T-helper 2 cell treated with Interferon-gamma antibody and Interleukin-4, amounts not matched to agents 5 μg/mL and 100 μg/mL, for 36 hours (primary cell): ENCODE results near the gene IL17C.
"Not testable (repeated sequence)": the region's sequence is repeated elsewhere in the genome, so short reads cannot be mapped to it uniquely, and the experiment has no call there.

Experiments
- DNase-seq: peaks from one replicate; pipeline ENCODE4 v3.0.0; 2021; ENCODE audit warnings: low spot score
- H3K27ac Mint-ChIP-seq: one replicate; pipeline ENCODE4 v1.8.0; 2021; ENCODE audit warnings: mild to moderate bottlenecking, mixed read lengths
- H3K27me3 Mint-ChIP-seq: one replicate; pipeline ENCODE4 v1.8.0; 2021; ENCODE audit warnings: low read depth, mixed read lengths
- H3K36me3 Mint-ChIP-seq: one replicate; pipeline ENCODE4 v1.8.0; 2021; ENCODE audit warnings: low read depth, mixed read lengths
- H3K4me1 Mint-ChIP-seq: one replicate; pipeline ENCODE4 v1.8.0; 2021; ENCODE audit warnings: low read depth, mixed read lengths
- H3K4me3 Mint-ChIP-seq: one replicate; pipeline ENCODE4 v1.8.0; 2022; ENCODE audit warnings: mild to moderate bottlenecking, moderate library complexity, mixed read lengths
- H3K9me3 Mint-ChIP-seq: one replicate; pipeline ENCODE4 v1.8.0; 2021; ENCODE audit warnings: mixed read lengths

Gene IL17C

DNA sequence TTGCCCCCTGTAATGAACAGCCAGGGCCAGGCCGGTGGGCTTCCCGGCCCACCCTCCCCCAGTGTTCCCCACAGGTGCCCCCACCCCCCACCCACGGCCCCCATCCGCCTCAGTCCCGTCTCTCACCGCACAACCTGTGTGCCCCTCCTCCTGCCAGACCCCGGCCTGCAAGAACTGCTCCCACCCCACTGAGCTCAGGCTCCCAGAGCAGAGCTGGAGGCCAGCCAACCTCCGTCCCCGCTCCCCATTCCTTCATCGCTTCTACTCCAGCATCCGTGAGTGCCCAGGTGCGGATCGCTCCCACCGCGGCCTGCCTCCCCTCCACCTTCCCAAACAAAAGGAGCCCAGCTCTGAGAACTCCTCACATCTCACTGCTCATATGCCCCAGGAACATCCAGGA, 20.3 kb downstream of the IL17C start:
- Mint-ChIP-seq H3K4me3 (no peak overlapping the region), H3K4me1 (peaks cover 13% of the 10 kb centered on the region), H3K36me3 (peaks cover 14% of the 10 kb centered on the region), H3K27ac (no peak overlapping the region), H3K27me3 (no peaks in the 10 kb centered on the region), H3K9me3 (no peaks in the 10 kb centered on the region)
- no peak for DNase-seq

DNA sequence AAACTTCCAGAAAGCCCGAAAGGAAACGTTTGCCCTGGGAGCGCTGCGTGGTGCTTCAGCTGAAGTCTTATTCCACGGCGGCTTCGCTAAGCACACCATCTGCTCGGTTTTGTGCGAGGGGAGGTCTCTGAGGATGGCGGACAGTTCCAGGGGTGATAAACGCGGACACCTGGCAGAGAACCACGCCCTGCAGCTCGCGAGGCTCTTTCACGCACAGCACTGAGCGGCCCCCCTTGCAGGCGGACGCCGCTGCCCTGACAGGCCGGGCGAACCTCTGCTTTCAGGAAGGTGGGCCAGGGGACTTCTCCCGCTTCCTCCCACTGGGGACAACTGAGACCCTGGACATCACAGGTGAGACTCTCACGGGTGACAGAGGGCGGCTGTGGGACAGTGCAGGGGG, 20.8 kb downstream of the IL17C start:
- Mint-ChIP-seq H3K27ac (no peak overlapping the region), H3K4me1 (peaks cover 15% of the 10 kb centered on the region), H3K36me3 (peaks cover 14% of the 10 kb centered on the region), H3K4me3 (no peak overlapping the region), H3K9me3 (no peaks in the 10 kb centered on the region), H3K27me3 (no peaks in the 10 kb centered on the region)
- DNase-seq = no peak

DNA sequence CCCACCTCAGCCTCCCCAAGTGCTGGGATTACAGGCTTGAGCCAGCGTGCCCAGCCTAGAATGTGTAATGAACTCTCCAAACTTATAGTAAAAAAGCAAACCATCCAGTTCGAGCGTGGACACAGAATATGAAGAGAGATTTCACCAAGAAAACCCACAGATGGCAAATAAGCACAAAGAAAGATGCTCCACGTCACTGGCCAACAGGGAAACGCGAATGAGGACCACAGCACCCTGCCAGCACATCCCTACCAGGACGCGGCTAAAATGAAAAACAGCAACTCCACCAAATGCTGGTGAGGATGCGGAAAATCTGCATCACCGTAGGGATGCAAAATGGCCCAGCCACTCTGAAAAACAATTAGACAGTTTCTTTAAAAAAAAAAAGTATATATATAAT, 23.1 kb downstream of the IL17C start:
- H3K36me3 Mint-ChIP-seq = peaks cover 16% of the 10 kb centered on the region

DNA sequence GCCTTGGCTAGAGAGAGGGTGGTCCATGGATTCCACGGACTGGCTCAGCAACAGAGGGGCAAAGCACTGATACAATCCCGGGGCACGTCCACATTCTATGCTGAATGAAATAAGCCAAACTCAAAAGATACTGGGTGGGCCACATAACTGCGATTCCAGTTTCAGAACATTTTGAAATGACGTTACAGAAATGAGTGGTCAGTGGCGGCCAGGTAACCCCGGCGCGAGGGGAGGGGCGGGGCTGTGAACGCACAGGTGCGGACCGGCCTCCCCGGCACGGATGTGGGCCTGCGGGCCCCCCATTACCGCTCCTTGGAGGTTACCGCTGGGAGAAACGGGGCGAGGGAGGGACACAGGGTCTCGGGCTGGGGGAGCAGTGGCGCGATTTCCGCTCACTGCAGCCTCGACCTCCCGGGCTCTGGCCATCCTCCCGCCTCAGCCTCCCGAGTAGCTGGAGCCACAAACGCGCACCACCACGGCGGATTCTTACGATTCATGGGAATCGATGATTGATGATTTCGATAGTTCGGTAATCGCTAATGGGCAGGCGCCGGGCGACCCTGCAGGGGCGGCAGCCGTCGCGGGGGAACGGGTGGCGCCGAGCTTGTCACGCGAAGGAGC, 24.0 kb downstream of the IL17C start:
- no peak for DNase-seq
- no peaks in the 10 kb centered on the region for H3K27me3 Mint-ChIP-seq
- H3K27ac Mint-ChIP-seq = peak overlapping the region; percentile 88
- H3K36me3 Mint-ChIP-seq = peaks cover 15% of the 10 kb centered on the region
- peaks cover 23% of the 10 kb centered on the region for H3K4me1 Mint-ChIP-seq
- H3K9me3 Mint-ChIP-seq = no peaks in the 10 kb centered on the region
- H3K4me3 Mint-ChIP-seq = peak overlapping the region; percentile 88

More for the DNA sequence above, 23.1 kb downstream of the IL17C start:
- H3K9me3 Mint-ChIP-seq = no peaks in the 10 kb centered on the region
- H3K4me1 Mint-ChIP-seq = peaks cover 22% of the 10 kb centered on the region
- DNase-seq = no peak
- no peaks in the 10 kb centered on the region for H3K27me3 Mint-ChIP-seq
- peak overlapping the region; percentile 64 for H3K4me3 Mint-ChIP-seq
- H3K27ac Mint-ChIP-seq = peak overlapping the region; percentile 68

DNA sequence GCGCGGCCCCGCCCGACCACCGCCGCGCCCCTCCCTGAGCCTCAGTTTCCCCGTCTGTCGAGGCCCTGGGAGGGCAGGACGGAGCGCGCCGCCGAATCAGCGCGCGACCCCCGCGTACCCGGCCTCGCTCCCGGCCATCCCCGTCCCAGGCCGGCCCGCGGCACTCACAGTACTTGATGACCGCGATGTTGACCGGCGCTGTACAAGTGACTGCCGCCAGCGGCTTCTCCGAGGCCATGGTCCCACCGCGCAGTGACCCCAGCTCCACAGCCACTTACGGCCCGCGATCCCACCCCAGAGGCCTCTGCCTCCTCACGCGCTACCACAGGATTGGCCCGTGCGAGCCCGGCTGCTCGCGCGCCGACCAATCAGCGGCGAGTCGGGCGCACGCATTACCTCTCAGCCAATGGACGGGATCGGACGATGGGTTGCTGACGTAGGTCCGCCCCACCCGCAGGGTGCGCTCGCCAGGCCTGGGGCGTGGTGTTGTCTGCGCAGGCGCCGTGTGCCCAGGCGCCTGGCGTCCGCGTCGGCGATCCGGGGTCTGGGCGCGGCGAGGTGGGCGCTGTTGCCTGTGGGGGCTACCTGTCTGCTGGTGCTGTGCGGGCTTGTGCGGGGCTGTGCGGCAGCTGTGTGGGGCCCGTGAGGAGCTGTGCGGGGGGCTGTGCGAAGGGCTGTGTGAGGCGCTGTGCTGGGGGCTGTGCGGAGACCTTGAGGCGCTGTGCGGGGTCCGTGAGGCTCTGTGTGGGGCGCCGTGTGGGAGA, 24.7 kb downstream of the IL17C start, which contains the start of gene MVD:
MVD (minus strand) TSS at position 249 of the 764 bp plus-strand sequence; CDS start at position 238, 11 bp downstream.
- peak; percentile 97 for DNase-seq
- Mint-ChIP-seq H3K27me3 (no peaks in the 10 kb centered on the region), H3K4me1 (peaks cover 23% of the 10 kb centered on the region), H3K9me3 (no peaks in the 10 kb centered on the region), H3K27ac (peak within 1 kb of the TSS; percentile 95), H3K36me3 (peaks cover 15% of the 10 kb centered on the region), H3K4me3 (peak within 1 kb of the TSS; percentile 88)

DNA sequence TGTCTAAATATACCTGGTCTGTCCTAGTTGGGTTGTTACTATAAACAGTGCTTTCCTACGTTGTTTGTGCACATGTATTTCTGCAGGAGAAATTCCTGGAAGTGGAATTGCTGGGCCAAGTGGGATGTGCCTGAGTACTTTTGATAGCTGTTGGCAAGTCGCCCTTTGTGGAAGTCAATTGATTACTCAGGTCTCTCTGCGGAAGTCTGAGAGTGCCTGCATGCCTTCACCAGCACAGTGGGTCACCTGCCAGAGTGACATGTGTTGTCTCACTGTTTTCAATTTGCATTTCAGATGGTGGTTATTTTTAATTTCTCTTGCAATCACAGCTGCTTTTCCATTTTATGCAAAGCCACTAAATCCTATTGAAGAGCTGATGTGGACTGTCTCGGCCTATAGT, 26.8 kb downstream of the IL17C start:
- Mint-ChIP-seq H3K9me3 (no peaks in the 10 kb centered on the region), H3K27me3 (no peaks in the 10 kb centered on the region), H3K27ac (no peak overlapping the region), H3K4me3 (peak overlapping the region; percentile 58), H3K36me3 (peaks cover 19% of the 10 kb centered on the region), H3K4me1 (peaks cover 23% of the 10 kb centered on the region)
- DNase-seq = no peak

DNA sequence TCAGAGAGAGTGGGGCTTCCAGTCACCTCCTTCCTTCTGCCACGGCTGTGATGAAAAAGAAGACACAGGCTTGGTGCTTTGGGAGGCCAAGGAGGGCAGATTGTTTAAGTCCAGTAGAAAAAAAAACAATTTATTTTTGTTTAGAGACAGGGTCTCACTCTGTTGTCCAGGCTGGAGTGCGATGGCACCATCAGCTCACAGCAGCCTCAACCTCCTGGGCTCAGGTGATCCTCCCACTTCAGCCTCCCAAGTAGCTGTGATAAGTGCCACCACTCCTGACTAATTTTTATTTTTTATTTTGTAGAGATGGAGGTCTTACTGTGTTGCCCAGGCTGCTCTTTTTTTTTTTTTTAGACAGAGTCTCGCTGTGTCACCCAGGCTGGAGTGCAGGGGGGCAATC, 27.2 kb downstream of the IL17C start:
- H3K27me3 Mint-ChIP-seq = no peaks in the 10 kb centered on the region
- peaks cover 21% of the 10 kb centered on the region for H3K4me1 Mint-ChIP-seq
- peaks cover 18% of the 10 kb centered on the region for H3K36me3 Mint-ChIP-seq
- H3K27ac Mint-ChIP-seq = no peak overlapping the region
- H3K9me3 Mint-ChIP-seq = no peaks in the 10 kb centered on the region
- H3K4me3 Mint-ChIP-seq = peak overlapping the region; percentile 58
- DNase-seq = no peak

DNA sequence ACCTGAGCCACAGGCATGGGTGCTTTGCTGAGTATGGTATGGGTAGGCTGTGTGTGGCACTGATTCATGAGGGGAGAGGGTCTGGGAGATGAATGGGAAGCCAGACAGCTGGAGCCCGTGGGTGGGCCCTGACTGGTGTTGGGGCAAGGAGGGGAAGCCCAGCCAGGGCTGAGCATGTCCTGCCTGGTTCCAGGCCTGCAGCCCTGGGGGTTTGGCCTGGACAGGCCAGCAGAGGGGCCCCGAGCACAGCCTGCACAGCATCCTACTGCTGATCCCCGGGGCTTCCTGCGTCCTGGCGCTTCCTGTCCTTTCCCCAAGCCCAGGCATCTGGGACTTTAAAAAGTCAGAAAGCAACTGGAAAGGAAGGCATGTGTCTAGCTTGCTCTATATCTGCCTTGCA, 29.1 kb downstream of the IL17C start:
- H3K9me3 Mint-ChIP-seq = no peaks in the 10 kb centered on the region
- no peaks in the 10 kb centered on the region for H3K27me3 Mint-ChIP-seq
- H3K4me3 Mint-ChIP-seq = no peak overlapping the region
- H3K36me3 Mint-ChIP-seq = peaks cover 18% of the 10 kb centered on the region
- DNase-seq = no peak
- peak overlapping the region; percentile 20 for H3K27ac Mint-ChIP-seq
- H3K4me1 Mint-ChIP-seq = peaks cover 10% of the 10 kb centered on the region

DNA sequence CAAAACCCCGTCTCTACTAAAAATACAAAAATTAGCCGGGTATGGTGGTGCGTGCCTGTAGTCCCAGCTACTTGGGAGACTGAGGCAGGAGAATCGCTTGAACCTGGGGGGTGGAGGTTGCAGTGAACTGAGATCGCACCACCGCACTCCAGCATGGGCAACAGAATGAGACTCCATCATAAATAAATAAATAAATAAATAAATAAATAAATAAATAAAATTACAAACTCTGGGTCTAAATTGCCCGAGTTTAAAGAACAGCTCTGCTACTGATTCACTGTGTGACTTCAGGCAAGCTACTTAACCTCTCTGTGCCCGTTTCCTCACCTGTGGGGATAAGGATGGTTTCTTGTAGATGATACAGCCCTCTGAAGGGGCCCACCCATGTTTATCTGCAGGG, 31.1 kb downstream of the IL17C start:
- not testable (repeated sequence) for H3K4me1 Mint-ChIP-seq, DNase-seq, H3K27ac Mint-ChIP-seq, H3K4me3 Mint-ChIP-seq, H3K27me3 Mint-ChIP-seq, H3K9me3 Mint-ChIP-seq
- H3K36me3 Mint-ChIP-seq = peaks cover 18% of the 10 kb centered on the region

DNA sequence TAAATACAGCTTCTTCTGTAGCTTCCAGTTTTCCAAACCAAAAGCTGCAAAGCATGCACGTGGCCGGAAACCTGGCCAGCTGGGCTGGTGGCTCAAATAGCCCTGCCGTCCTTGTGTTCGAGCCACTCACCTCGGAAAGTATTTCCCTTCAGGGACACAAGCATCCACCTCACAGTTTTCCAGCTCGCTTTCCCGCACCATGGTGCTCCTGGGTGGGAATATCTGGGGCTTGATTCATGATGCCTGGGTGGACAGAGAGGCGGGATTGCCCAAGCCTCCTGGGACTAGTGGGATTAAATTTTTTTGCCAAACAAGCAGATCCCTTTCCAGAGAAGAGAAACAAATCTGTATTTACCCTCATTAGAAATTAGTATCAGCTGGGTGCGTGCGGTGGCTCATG, 31.6 kb downstream of the IL17C start:
- Mint-ChIP-seq H3K4me1 (peaks cover 4% of the 10 kb centered on the region), H3K4me3 (no peak overlapping the region), H3K27me3 (no peaks in the 10 kb centered on the region), H3K27ac (no peak overlapping the region), H3K36me3 (peaks cover 15% of the 10 kb centered on the region), H3K9me3 (no peaks in the 10 kb centered on the region)
- DNase-seq = no peak

DNA sequence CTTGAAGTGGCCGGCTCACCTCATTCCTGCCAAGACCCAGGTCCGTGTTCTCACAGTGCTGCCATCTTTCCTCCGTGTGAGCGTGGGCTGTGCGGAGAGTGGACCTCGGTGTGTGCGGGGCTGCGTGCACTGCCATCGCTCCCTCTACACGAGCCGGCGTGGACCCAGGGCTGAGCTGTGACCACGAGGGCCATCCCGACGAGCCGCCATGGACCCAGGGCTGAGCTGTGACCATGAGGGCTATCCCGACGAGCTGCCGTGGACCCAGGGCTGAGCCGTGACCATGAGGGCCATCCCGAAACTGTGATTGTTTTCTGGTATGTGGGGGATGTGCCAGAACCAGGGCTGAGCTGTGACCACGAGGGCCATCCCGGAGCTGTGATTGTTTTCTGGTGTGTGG, 33.4 kb downstream of the IL17C start:
- Mint-ChIP-seq H3K36me3 (peaks cover 14% of the 10 kb centered on the region), H3K27me3 (no peaks in the 10 kb centered on the region), H3K27ac (no peak overlapping the region), H3K4me3 (no peak overlapping the region), H3K4me1 (peaks cover 2% of the 10 kb centered on the region), H3K9me3 (no peaks in the 10 kb centered on the region)
- DNase-seq = no peak

DNA sequence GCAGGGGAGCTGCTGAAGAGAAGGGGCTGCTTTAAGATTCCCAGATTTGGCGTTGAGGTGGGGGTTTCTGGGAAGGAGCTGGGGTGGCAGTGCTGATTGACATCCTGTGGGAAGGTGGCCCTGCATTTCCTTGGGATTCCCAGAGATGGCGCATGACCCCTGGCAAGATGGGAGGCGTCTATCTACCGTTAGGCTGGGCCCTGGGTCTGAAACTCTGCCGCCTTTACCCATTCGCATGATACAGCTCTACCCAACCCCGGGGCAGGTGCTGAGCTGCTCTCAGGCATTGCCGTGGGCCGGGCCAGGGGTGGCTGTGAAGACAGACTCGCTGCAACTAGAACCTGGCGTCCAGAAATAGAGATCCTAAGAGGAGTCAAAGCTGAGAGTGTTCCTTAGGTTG, 34.4 kb downstream of the IL17C start:
- Mint-ChIP-seq H3K9me3 (no peaks in the 10 kb centered on the region), H3K4me3 (no peak overlapping the region), H3K27me3 (no peaks in the 10 kb centered on the region), H3K27ac (no peak overlapping the region), H3K4me1 (no peaks in the 10 kb centered on the region), H3K36me3 (peaks cover 12% of the 10 kb centered on the region)
- DNase-seq = no peak

DNA sequence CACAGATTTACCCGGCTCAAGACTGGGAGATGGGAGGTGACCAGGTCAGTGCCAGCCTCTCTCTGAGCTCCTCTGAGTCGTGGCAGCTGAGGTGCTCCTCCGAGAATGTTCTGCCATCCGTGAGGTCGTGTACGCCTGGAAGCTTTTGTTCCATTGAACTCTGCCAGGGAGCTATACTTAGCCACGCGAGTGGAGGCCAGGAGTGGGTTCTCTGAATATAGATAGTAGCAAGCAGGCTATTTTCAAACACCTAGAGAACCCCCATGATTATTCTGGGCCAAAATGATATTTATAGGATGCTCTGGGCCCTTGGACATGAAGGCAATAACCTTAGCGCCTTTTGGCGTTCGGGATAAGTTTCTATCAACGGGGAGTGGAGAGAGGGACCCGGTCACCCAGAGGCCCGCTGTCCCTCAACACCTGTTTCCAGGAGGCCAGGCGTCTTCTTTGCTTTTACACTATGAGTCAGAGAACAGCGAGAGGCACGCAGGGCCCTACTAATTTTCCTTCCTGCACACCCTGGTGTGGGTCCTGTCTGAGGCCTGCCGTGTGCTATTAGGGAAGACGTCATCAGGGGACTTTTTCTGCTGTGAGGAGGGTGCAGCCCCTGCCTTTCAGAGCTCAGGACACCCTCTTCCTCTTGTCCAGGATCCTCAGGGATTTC, 35.5 kb downstream of the IL17C start:
- Mint-ChIP-seq H3K27me3 (no peaks in the 10 kb centered on the region), H3K27ac (no peak overlapping the region), H3K9me3 (no peaks in the 10 kb centered on the region), H3K4me3 (no peak overlapping the region), H3K4me1 (no peaks in the 10 kb centered on the region), H3K36me3 (peaks cover 6% of the 10 kb centered on the region)
- DNase-seq = no peak

DNA sequence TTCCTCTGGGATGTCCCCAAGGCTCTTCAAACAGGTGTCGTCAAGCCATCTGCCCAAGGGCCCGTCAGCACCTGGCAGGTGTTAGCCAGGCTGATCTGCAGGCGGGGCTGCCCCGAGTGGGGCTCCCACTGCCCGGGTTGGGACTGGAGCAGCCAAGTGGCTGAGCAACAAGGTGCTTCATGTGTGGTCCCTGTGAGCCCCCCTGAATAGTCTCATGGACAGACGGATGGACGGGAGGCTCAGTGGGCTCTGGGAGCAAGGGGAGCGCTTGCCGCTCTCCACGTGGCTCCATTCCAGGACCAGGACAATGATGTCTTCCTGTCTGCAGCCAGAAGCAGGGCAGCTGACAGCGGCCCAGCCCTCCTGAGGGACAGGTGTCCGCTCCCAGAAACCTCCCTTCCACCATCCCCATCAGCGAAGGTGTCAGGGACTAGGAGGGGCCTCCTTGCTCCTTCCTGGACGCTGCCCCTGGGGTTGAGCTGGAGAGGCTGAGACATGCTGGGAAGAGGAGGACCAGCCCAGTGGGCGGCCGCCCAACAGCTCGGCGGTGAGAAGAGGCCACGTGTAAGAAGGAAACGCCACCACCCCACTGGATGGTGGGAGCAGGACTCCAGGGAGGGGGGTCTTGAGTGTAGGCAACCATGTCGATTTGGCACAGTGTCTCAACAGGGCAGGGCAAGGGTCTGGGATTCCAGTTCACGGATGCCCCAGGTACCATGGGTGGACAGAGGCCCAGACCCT, 38.3 kb downstream of the IL17C start:
- H3K4me3 Mint-ChIP-seq = no peak overlapping the region
- no peak overlapping the region for H3K27ac Mint-ChIP-seq
- no peaks in the 10 kb centered on the region for H3K9me3 Mint-ChIP-seq
- peaks cover 8% of the 10 kb centered on the region for H3K4me1 Mint-ChIP-seq
- H3K27me3 Mint-ChIP-seq = no peaks in the 10 kb centered on the region
- peaks cover 9% of the 10 kb centered on the region for H3K36me3 Mint-ChIP-seq
- DNase-seq = no peak
